ENCODE data around the gene PDIA3. TPM values are rescaled to one million over a fixed set of nuclear protein-coding genes. Genes with fewer than 3 reads are reported as not detected.

PDIA3 gene
- total and polyA plus RNA-seq, 3 experiments from 2014 or later = 336 to 383 (median 338) TPM

DNA sequence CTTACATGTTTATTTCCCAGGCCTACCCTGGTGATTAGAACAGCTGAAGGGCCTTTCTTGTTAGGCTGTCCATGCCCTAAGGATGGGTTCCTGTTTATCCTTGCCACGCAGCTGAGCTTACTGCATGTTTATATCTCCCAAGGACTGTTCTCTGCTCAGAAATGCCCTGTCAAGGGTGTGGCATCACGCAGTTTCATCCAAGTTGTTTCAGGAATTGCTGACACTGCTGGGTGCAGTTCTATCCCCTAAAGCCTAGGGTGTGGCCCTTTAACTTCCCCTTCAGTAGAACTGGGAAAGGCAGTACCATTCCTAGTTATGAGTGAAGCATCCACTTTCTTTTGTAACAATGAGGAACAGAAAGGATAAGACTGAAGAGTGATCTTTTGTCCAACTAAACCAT is 25.6 kb downstream of the PDIA3 start:
- H3K4me3 ChIP-seq (ENCODE audit: low read length) = no peak overlapping the region
- no peak overlapping the region for H3K4me3 Mint-ChIP-seq
- H3K9me3 Mint-ChIP-seq = no peaks in the 10 kb centered on the region
- peaks cover 6% of the 10 kb centered on the region for H3K4me1 ChIP-seq (ENCODE audit: insufficient read depth, low read length)
- H3K27me3 Mint-ChIP-seq = no peaks in the 10 kb centered on the region
- H3K27me3 ChIP-seq (ENCODE audit: insufficient read depth, low read length, poor library complexity, severe bottlenecking) = no peaks in the 10 kb centered on the region
- no peak overlapping the region for H3K27ac ChIP-seq (ENCODE audit: low read depth, low read length)
- CTCF ChIA-PET = no interaction called here
- peaks cover 0 to 61% (median 18%) of the 10 kb centered on the region in 3 donors for H3K36me3 Mint-ChIP-seq
- POLR2A ChIA-PET = interaction anchor here (1.5 kb wide), 1 partner anchor 21 kb away, joined by 4 read pairs; no protein-coding TSS in a partner anchor
- H3K27ac Mint-ChIP-seq = peak overlapping the region in 2 of 8 donors; percentile 36 to 39
- peaks cover 32% of the 10 kb centered on the region for H3K36me3 ChIP-seq (ENCODE audit: insufficient read depth, low read length)
- no peaks in the 10 kb centered on the region for H3K9me3 ChIP-seq (ENCODE audit: low read length)
- H3K4me1 Mint-ChIP-seq = peaks cover 0 to 10% (median 3%) of the 10 kb centered on the region in 3 donors
- DNase-seq = no peak

DNA sequence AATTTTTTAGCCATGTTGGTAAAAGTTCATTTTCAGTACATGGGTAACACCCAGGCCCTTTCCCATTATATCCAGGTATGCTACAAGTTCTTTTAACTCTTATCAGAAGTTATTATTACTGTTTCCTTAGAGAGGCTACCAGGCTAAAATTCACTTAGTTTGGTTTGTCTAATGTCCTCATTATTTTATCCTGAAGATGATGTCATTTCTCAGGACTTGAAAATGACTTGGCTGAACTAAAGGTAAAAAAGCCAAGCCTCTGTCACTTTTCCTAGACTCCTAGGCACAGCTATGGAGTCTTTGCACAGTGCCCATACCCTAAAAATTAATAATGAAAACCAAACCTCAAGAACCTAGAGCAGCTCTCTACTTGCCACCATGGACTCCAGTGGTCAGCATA is 26.4 kb downstream of the PDIA3 start:
- no peaks in the 10 kb centered on the region for H3K27me3 Mint-ChIP-seq
- no peak overlapping the region for H3K4me3 ChIP-seq (ENCODE audit: low read length)
- DNase-seq = no peak
- CTCF ChIA-PET = no interaction called here
- H3K4me1 ChIP-seq (ENCODE audit: insufficient read depth, low read length) = peaks cover 8% of the 10 kb centered on the region
- POLR2A ChIA-PET = no interaction called here
- H3K4me1 Mint-ChIP-seq = peaks cover 7 to 17% (median 9%) of the 10 kb centered on the region in 3 donors
- H3K27me3 ChIP-seq (ENCODE audit: insufficient read depth, low read length, poor library complexity, severe bottlenecking) = no peaks in the 10 kb centered on the region
- peaks cover 0 to 61% (median 18%) of the 10 kb centered on the region in 3 donors for H3K36me3 Mint-ChIP-seq
- H3K27ac ChIP-seq (ENCODE audit: low read depth, low read length) = no peak overlapping the region
- H3K27ac Mint-ChIP-seq = peak overlapping the region in 1 of 8 donors; percentile 39
- H3K9me3 Mint-ChIP-seq = no peaks in the 10 kb centered on the region
- H3K9me3 ChIP-seq (ENCODE audit: low read length) = no peaks in the 10 kb centered on the region
- no peak overlapping the region for H3K4me3 Mint-ChIP-seq
- H3K36me3 ChIP-seq (ENCODE audit: insufficient read depth, low read length) = peaks cover 30% of the 10 kb centered on the region

GRCh38 chr15:43774062-43774461 is 27.8 kb downstream of the PDIA3 start:
- Histone ChIP-seq H3K4me1 (ENCODE audit: insufficient read depth, low read length) (peaks cover 16% of the 10 kb centered on the region), H3K27ac (ENCODE audit: low read depth, low read length) (no peak overlapping the region), H3K4me3 (ENCODE audit: low read length) (no peak overlapping the region), H3K36me3 (ENCODE audit: insufficient read depth, low read length) (peaks cover 28% of the 10 kb centered on the region), H3K27me3 (ENCODE audit: insufficient read depth, low read length, poor library complexity, severe bottlenecking) (no peaks in the 10 kb centered on the region), H3K9me3 (ENCODE audit: low read length) (no peaks in the 10 kb centered on the region)
- Mint-ChIP-seq H3K4me1 (peaks cover 13 to 26% (median 14%) of the 10 kb centered on the region in 3 donors), H3K27me3 (no peaks in the 10 kb centered on the region), H3K9me3 (no peaks in the 10 kb centered on the region), H3K4me3 (peak overlapping the region in 1 of 7 donors; percentile 94), H3K27ac (peak overlapping the region in 6 of 8 donors; percentile 44 to 92 (median 74)), H3K36me3 (peaks cover 0 to 47% (median 14%) of the 10 kb centered on the region in 3 donors)
- ChIA-PET CTCF (no interaction called here), POLR2A (interaction anchor here (1.4 kb wide), 1 partner anchor 24 kb away, joined by 4 read pairs; no protein-coding TSS in a partner anchor)
- DNase-seq = no peak

GRCh38 chr15:43775411-43775965 is 29.2 kb downstream of the PDIA3 start:
- POLR2A ChIA-PET = interaction anchor here (1.4 to 2.1 kb wide), 2 partner anchors 16 to 26 kb away, joined by 4 to 24 read pairs; partner anchors contain the start of gene SERF2
- peak overlapping the region in 7 of 8 donors; percentile 71 to 92 (median 83) for H3K27ac Mint-ChIP-seq
- H3K36me3 ChIP-seq (ENCODE audit: insufficient read depth, low read length) = peaks cover 15% of the 10 kb centered on the region
- no peaks in the 10 kb centered on the region for H3K27me3 Mint-ChIP-seq
- CTCF ChIA-PET = no interaction called here
- H3K9me3 ChIP-seq (ENCODE audit: low read length) = no peaks in the 10 kb centered on the region
- H3K4me3 Mint-ChIP-seq = peak overlapping the region; percentile 66 to 97 (median 94)
- H3K4me1 Mint-ChIP-seq = peaks cover 16 to 25% (median 18%) of the 10 kb centered on the region in 3 donors
- DNase-seq = no peak
- no peak overlapping the region for H3K27ac ChIP-seq (ENCODE audit: low read depth, low read length)
- no peaks in the 10 kb centered on the region for H3K9me3 Mint-ChIP-seq
- no peak overlapping the region for H3K4me3 ChIP-seq (ENCODE audit: low read length)
- H3K4me1 ChIP-seq (ENCODE audit: insufficient read depth, low read length) = peaks cover 16% of the 10 kb centered on the region
- H3K36me3 Mint-ChIP-seq = peaks cover 0 to 33% (median 7%) of the 10 kb centered on the region in 3 donors
- H3K27me3 ChIP-seq (ENCODE audit: insufficient read depth, low read length, poor library complexity, severe bottlenecking) = no peaks in the 10 kb centered on the region

DNA sequence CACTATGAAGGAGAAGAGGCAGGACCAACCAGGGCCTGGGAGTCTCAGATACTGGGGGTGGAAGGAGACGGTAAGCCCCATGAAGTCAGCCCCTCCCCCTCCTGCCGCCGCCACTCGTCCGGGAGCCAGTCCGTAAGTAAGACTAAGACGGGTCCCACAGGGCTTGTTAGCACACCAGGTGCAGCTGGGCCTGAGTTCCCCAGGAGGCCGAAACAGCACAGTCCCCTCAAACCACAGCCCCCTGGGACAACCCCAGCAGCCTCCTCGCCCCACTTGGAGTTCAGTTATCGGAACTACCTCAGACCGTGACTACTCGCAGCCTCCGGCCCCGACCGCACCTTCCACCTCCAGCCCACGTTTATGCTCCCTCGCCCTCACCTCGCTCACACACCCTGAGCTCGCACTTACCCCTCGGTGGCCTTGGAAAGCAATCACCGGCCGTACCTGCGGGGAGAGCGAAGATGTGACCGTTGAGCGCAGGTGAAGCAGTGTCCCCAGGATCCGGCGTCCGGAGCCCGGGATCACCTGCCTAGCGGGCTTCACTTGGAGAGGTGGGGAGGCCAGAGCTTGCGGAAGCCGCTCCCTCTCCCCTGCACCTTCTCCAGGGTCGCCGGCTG is 30.0 kb downstream of the PDIA3 start:
- H3K27ac ChIP-seq (ENCODE audit: low read depth, low read length) = no peak overlapping the region
- H3K27me3 ChIP-seq (ENCODE audit: insufficient read depth, low read length, poor library complexity, severe bottlenecking) = no peaks in the 10 kb centered on the region
- H3K9me3 Mint-ChIP-seq = no peaks in the 10 kb centered on the region
- H3K4me1 ChIP-seq (ENCODE audit: insufficient read depth, low read length) = peaks cover 16% of the 10 kb centered on the region
- peak in 3 of 5 donors; percentile 19 to 58 (median 21) for DNase-seq
- H3K4me3 ChIP-seq (ENCODE audit: low read length) = peak overlapping the region; percentile 62
- H3K27ac Mint-ChIP-seq = peak overlapping the region in 7 of 8 donors; percentile 54 to 96 (median 80)
- H3K9me3 ChIP-seq (ENCODE audit: low read length) = no peaks in the 10 kb centered on the region
- CTCF ChIA-PET = interaction anchor here (1.0 to 1.8 kb wide), 10 partner anchors 12 to 266 kb away, joined by 3 to 16 read pairs (median 5); partner anchors contain the start of gene SERF2
- peaks cover 18 to 25% (median 18%) of the 10 kb centered on the region in 3 donors for H3K4me1 Mint-ChIP-seq
- peak overlapping the region; percentile 89 to 97 (median 94) for H3K4me3 Mint-ChIP-seq
- H3K36me3 Mint-ChIP-seq = peaks cover 0 to 27% (median 2%) of the 10 kb centered on the region in 3 donors
- POLR2A ChIA-PET = interaction anchor here (1.4 to 3.1 kb wide), 5 partner anchors 15 to 48 kb away, joined by 6 to 24 read pairs (median 9); partner anchors contain the start of genes HYPK, MFAP1, PDIA3 and SERF2
- H3K27me3 Mint-ChIP-seq = no peaks in the 10 kb centered on the region
- H3K36me3 ChIP-seq (ENCODE audit: insufficient read depth, low read length) = peaks cover 9% of the 10 kb centered on the region

DNA sequence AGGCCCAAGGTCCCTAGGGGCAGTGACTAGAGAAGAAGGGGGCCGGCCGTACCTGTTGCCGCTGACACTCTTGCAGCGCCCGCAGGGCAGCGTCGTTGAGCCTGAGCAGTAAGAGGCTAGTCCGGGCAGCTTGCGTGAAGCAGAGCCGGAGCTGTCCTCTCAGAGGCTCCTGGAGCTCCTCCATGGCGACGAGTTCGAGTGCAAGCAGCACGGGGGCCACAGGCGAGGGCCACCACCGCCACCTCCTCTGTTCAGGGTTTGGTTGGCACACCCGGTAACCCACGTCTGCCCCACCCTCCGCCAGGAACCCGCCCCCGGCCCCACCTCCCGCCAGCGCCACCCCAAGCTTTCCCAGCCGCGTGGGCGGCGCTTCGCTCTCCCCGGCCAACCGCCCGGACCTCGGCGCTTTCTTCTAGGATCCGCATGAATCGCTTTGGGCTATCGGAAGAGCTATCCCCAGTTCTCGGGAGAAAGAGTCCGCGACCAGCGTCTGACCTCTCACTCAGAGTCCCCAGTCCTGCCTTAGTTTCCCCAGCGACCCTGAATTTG is 30.6 kb downstream of the PDIA3 start, which contains the start of gene ELL3:
Gene ELL3 (minus strand): TSS at position 249 of the 549 bp plus-strand sequence. CDS start 65 bp downstream, at position 184.
- H3K4me1 Mint-ChIP-seq = peaks cover 18 to 25% (median 18%) of the 10 kb centered on the region in 3 donors
- Histone ChIP-seq H3K4me3 (ENCODE audit: low read length) (peak within 1 kb of the TSS; percentile 62), H3K4me1 (ENCODE audit: insufficient read depth, low read length) (peaks cover 16% of the 10 kb centered on the region), H3K9me3 (ENCODE audit: low read length) (no peaks in the 10 kb centered on the region), H3K36me3 (ENCODE audit: insufficient read depth, low read length) (peaks cover 3% of the 10 kb centered on the region), H3K27ac (ENCODE audit: low read depth, low read length) (peak within 1 kb of the TSS; percentile 49), H3K27me3 (ENCODE audit: insufficient read depth, low read length, poor library complexity, severe bottlenecking) (no peaks in the 10 kb centered on the region)
- no peaks in the 10 kb centered on the region for H3K27me3 Mint-ChIP-seq
- peak within 1 kb of the TSS; percentile 89 to 97 (median 94) for H3K4me3 Mint-ChIP-seq
- ChIA-PET POLR2A (interaction anchor here (0.6 to 3.1 kb wide), 7 partner anchors 14 to 48 kb away, joined by 3 to 24 read pairs (median 8); partner anchors contain the start of genes HYPK, MFAP1, PDIA3 and SERF2), CTCF (interaction anchor here (1.0 to 2.1 kb wide), 14 partner anchors 10 to 266 kb away, joined by 3 to 16 read pairs (median 5); partner anchors contain the start of genes PDIA3, SERF2 and SERINC4)
- no peaks in the 10 kb centered on the region for H3K9me3 Mint-ChIP-seq
- H3K27ac Mint-ChIP-seq = peak within 1 kb of the TSS; percentile 83 to 96 (median 92)
- DNase-seq = peak in 4 of 5 donors; percentile 73 to 84 (median 74)
- peaks cover 0 to 21% (median 2%) of the 10 kb centered on the region in 3 donors for H3K36me3 Mint-ChIP-seq

DNA sequence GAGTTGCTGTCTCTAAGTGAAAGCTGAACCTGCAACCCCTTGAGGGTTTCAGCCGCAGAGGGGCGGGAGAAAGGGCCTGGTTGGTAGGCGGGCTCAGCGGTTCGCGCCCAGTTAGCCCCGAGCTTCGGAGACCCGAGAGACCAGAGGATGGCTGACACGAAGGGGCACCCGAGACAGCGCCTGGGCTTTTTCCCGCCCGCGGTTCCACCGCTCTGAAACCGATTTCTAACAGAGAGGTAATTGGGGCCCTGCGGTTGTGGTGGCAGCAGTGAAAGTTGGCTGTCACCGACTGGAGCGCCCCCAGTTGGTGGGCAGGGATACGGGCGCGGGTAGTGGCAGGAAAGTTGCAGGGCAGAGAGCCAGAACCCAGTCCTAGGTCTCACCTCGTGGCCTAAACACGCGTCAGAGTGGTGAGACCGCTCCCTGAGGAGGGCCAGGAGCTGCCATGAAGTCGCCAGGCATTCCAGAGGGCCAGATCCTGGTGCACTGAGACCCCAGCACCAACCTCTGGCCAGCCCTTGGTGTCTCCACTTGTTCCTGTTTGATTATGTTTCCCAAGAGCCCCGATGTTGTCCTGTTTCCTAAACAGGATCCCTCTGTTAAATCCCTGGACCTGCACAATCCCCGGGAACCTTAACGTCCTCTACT is 31.2 kb downstream of the PDIA3 start:
- no peaks in the 10 kb centered on the region for H3K27me3 ChIP-seq (ENCODE audit: insufficient read depth, low read length, poor library complexity, severe bottlenecking)
- POLR2A ChIA-PET = interaction anchor here (0.5 to 3.1 kb wide), 8 partner anchors 14 to 47 kb away, joined by 3 to 24 read pairs (median 7); partner anchors contain the start of genes HYPK, MFAP1, PDIA3 and SERF2
- H3K4me3 ChIP-seq (ENCODE audit: low read length) = peak overlapping the region; percentile 62
- peaks cover 0 to 15% (median 0%) of the 10 kb centered on the region in 3 donors for H3K36me3 Mint-ChIP-seq
- H3K9me3 ChIP-seq (ENCODE audit: low read length) = no peaks in the 10 kb centered on the region
- H3K36me3 ChIP-seq (ENCODE audit: insufficient read depth, low read length) = no peaks in the 10 kb centered on the region
- peaks cover 16% of the 10 kb centered on the region for H3K4me1 ChIP-seq (ENCODE audit: insufficient read depth, low read length)
- H3K9me3 Mint-ChIP-seq = no peaks in the 10 kb centered on the region
- H3K27ac Mint-ChIP-seq = peak overlapping the region; percentile 83 to 96 (median 92)
- peaks cover 18 to 25% (median 18%) of the 10 kb centered on the region in 3 donors for H3K4me1 Mint-ChIP-seq
- peak overlapping the region; percentile 49 for H3K27ac ChIP-seq (ENCODE audit: low read depth, low read length)
- H3K27me3 Mint-ChIP-seq = no peaks in the 10 kb centered on the region
- CTCF ChIA-PET = interaction anchor here (1.0 to 2.1 kb wide), 14 partner anchors 9 to 267 kb away, joined by 3 to 16 read pairs (median 5); partner anchors contain the start of genes PDIA3, SERF2 and SERINC4
- peak; percentile 79 to 89 (median 85) for DNase-seq
- H3K4me3 Mint-ChIP-seq = peak overlapping the region; percentile 89 to 97 (median 94)
